ENCODE data around the gene ADCY3.
"Not testable (repeated sequence)": the region's sequence is repeated elsewhere in the genome, so short reads cannot be mapped to it uniquely, and the experiment has no call there.

ADCY3 gene

DNA sequence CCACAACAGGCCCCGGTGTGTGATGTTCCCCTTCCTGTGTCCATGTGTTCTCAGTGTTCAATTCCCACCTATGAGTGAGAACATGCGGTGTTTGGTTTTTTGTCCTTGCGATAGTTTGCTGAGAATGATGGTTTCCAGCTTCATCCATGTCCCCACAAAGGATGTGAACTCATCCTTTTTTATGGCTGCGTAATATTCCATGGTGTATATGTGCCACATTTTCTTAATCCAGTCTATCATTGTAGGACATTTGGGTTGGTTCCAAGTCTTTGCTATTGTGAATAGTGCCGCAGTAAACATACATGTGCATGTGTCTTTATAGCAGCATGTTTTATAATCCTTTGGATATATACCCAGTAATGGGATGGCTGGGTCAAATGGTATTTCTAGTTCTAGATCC lies 119.5 kb downstream of the ADCY3 start:
- not testable (repeated sequence) for DNase-seq

DNA sequence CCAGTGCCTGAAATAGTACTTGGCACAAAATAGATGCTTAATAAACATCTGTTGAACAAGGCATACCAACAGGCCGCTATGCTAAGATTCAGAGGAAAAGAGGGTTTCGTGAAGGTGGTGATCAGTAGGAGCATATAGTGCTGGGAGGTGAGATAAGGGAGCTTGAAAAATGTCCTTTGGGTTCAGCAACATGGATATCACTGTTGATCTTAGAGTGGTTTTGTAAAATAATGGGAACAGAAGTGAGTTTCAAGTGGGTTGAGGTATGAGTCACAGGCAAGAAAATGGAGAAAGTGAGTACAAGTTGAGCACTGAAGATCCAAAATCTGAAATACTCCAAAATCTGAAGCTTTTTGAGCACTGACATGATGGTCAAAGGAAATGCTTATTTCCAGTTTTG lies 122.4 kb downstream of the ADCY3 start:
- no peak for DNase-seq

DNA sequence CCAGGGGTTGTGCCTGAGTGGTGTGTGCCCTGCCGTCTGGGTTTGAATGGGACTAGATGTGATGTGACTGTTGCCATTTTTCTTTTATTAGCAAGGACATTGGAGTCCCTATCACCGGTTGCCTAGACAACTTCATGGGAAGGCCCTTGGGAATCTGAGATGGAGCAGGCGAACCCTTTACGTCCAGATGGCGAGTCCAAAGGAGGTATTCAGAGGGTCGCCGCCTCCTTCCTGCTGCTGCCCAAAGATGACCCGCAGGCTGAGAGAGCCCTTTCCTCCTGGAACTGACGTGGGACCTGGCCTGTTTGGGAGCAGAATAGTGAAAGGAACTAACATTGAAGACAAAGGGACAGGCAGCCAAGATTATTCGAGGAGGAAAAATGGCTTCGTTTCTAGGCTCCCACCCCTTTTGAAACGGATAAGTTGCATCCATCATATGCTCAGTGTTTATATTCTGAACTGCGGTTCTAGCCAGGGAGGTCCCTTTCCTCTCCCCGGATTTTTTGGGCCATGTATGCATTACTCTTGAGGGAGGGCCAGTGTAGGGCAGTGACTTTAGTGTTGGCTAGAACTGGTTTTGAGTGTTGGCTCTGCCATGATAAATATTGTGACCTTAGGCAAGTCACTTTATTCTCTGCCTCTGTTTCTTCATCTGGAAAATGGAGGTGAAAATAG lies 126.1 kb downstream of the ADCY3 start:
- peak; percentile 25 for DNase-seq

DNA sequence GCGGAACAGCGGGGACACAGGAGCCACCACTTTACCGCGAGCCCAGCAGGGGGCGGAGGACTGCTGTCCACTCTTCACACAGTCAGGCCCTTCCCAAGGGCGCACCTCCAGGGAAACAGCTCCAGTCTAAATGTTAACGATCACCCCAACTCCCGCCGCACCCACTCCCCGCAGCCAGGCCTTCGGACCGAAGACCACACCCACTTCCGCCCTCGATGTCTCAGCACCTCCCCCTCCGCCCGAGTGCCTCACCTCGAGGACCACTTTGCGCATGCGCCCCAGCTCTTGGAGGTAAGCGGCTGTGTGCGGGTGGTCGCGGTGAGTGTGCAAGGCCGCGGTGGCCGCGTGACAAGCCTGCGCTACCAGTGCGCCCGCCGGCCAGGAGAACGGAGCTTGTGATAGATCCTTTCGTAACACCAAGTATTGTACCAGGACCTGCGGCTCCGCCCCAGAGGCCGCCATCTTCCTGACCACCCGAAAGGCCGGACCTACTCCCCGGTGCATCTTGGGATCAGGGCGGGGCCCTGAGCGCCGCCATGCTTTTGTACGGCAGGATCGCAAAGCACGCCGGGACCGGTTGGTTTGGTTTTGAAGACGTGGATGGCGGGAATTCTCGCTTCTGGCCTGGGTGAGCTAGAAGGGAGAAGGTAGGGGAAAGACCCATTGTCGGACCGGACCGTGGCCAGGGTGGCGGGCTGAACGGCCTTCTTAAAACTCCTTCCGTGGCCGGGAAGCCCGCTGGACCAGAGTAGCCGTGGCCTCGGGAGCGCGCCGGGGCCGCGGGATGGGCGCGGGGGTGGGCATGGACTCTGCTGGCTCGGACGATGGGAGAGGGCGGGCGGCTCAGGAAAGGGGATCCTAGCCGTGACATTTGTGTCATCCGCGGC lies 126.9 kb downstream of the ADCY3 start, which contains the start of the genes CENPO and PTRHD1:
Gene CENPO (plus strand): TSS at position 552 of the 887 bp plus-strand sequence. CDS start 495 bp downstream, outside the sequence.
Gene PTRHD1 (minus strand): TSS at position 518 of the 887 bp plus-strand sequence. CDS start 14 bp downstream, at position 504.
- DNase-seq = peak; percentile 96

DNA sequence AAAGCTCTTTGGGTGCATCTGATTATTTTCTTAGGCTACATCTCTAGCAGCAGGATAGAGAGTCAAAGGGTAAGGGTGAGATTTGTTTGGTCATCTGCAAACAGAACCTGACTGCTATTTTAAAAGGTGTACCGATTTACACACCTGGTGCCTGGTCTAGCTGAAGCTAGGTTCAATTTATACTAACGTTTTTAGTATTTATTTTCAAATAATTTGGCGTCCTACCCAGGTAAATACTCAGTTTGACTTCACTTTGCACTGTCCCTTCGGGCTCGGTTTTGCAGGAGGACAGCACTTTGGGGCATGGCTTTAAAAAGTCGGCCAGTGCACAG lies 127.5 kb downstream of the ADCY3 start:
- no peak for DNase-seq

DNA sequence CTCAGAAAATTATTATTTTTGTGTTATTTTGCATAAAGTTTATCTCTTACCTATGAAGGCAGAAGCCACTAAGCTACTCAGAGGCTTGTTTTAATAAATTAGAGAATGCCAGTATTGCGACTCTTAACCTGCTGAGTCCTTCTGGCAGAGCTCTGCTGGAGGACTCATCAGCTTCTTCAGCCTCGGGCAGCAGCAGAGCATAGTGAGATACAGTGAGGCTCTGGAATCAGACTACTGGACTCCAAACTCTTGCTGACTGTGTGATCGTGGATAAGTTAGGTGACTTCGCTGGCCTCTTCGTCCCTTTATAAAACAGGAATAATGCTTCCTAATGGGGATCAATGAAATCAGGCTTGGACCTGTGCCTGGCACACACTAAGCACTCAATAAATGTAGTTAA lies 128.6 kb downstream of the ADCY3 start:
- no peak for DNase-seq

DNA sequence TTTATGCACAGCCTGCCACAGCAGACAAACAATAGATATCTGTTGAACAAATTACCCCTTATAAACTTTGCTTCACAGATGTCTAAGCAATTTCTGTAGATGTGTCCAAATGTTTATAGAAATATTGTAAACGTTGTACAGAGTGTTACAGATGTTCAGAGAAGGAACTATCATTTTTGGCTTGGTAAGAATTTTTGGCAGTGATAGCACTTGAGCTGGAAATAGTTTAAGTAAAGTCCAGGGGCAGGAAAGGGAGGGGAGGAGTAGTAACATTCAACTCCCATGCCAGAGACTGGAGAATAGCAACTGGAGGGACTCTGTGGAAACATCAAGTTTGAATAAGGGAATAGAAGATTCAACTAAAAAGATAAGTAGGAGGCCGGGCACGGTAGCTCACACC lies 131.2 kb downstream of the ADCY3 start:
- no peak for DNase-seq

DNA sequence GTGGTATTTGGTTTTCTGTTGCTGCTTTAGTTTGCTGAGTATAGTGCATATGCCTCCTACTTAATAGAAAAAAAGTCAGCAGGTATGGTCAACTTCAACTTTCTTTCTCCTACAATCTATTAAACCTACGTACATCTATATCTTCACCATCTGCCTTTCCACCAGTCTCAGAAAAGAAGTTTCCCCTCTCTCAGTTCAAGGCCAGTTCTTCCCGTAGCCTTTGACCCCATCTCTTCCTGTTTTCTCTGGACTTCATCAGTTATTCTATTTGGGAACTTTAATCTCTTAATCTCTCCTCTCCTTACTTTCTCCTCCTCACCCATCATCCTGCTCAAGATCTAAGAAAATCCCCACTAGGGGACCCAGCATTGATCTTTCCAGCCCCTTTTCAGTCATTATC lies 132.5 kb downstream of the ADCY3 start:
- DNase-seq = no peak

DNA sequence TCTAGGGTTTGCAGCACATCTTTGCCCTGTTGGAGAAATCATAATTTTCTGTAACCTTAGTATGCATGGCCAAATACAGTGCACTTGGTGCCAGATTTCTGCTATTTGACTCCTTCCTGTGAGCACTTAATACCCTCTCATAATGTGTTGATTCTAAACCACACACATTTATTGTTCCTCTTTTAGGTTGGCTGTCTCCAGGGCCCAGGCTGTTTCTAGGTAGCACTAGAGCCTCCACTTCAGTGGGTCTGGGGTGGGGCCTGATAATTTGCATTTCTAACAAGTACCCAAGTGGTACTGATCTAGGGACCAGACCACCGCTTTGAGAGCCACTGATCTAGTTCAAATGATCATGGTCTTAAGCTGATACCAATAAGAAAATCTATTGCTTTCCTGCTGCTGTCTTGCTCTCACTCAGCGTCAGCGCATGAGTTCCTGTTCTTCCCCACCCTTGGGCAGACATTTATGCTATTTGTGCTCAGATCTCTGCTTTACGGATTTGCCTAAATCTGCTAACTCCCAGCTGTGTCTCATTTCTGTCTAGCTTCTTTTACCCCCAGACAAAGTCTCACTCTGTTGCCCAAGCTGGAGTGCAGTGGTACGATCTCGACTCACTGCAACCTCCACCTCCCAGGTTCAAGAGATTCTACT lies 134.2 kb downstream of the ADCY3 start:
- no peak for DNase-seq

DNA sequence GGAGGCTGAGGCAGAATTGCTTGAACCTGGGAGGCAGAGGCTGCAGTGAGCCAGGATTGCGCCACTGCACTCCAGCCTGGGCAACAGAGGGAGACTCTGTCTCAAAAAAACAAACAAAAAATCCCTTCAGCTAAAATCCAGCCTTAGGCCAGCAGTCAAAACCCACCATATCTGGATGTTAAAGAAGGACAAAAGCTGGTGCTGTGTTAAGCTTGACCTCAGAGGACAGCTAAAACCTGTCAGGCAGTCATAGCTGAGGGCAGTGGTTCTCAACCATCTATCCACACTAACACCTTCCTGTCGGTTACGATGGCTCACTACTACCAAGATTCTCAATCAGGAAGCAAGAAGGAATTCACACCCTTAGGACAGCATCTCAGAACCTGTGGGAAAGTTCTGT lies 136.4 kb downstream of the ADCY3 start:
- no peak for DNase-seq

DNA sequence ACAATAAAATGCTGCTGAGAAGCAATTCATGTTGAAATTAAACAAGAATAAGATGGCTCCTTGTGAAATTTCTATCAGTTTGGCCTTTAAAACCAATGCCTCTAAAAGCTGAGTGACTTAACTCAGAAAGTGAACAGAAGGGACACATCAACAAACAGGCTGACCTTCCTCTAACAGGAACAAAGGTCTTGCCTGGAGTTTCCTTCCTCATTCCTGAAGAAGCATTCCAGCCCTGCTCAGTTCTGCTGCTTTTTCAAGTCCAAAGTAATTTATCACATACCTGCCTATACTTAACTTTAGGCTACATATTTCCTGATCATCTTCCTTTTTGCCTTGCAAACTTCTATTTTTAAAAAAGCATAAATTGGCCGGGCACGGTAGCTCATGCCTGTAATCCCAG lies 140.9 kb downstream of the ADCY3 start:
- no peak for DNase-seq

DNA sequence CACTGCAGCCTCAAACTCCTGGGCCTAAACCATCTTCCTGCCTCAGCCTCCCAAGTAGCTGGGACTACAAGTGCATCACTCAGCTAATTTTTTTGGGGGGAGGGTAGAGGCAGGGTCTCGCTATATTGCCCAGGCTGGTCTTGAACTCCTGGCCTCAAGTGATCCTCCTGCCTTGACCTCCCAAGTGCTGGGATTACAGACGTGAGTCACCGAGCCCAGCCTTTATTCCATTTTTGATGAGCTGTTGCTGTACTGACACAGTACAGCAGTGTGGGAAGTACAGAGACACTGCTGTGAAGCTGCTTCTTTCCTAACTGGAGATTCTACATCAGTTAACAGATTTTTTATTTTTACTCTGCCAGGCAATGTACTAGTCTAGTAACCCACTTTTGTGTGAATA lies 145.7 kb downstream of the ADCY3 start:
- no peak for DNase-seq

DNA sequence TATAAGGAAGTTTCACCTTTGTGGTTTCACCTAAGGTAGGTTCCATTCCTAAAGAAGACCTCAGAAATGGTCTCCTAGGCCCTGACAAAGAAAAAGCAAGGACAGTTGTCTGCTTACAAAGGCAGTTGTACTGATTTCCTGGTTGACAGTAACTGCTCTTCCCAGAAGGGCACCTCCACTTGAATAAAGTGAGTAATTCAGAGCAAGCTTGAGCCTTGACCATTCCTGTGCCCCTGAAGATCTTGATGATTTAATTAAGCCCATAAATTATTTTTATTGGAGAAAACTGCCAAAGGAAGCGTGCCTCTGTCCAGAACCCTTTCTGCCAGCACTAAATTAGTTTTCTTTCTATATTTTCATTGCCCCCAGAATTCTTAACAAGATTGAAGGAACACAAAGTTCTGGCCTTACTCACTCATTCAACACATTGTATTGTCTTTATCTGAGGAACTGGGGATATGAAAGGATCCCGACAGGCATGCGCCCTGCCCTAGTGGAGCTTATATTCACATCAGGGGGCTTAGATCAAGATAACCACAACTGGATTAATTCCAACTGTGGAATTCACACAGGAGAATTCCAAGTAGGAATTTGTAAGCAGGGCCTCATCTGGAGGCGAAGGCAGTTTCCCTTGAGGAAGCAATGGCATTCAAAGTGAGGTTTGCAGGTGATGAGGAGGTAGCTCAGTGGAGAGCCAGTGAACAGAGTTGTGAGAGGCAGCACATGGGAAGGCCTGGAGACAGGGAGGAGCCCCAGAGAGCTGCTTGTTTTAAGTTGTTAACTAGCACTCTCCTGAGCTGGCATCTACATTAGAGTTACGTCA lies 148.1 kb downstream of the ADCY3 start:
- no peak for DNase-seq

DNA sequence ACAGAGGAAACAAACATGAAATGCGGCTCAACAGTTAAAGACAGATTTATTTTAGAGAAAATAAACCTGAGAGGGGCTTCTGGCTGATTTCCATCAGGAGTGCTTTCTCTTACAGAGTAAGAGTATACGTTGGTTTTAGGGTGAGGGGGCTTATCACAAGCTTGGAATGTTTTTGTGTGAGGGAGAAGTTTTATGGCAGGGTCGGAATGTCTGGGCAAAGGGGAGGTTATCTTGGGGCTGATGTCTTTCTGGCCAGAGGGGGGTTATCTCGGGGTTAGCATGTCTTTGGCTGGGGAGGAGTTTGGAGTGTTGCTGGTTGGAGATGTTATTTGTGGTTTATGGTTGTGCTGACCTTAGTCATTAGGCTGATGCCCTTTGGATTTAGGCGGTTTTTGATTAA lies 149.0 kb downstream of the ADCY3 start:
- DNase-seq = no peak
